ENCODE results near the gene BRIX1. TPM values are rescaled to one million over a fixed set of nuclear protein-coding genes. Genes with fewer than 3 reads are reported as not detected.

The BRIX1 gene, protein sequence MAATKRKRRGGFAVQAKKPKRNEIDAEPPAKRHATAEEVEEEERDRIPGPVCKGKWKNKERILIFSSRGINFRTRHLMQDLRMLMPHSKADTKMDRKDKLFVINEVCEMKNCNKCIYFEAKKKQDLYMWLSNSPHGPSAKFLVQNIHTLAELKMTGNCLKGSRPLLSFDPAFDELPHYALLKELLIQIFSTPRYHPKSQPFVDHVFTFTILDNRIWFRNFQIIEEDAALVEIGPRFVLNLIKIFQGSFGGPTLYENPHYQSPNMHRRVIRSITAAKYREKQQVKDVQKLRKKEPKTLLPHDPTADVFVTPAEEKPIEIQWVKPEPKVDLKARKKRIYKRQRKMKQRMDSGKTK
- total RNA-seq: 15.2 and 21.4 TPM in 2 replicates

GRCh38 chr5:34915139-34915855 lies at the start of gene BRIX1, which contains the start of gene RAD1:
TSS of gene BRIX1 (plus strand) at chr5:34915711. CDS start at chr5:34915739, 28 bp downstream.
TSS of gene RAD1 (minus strand) at chr5:34915504. CDS start at chr5:34914892, 612 bp downstream.

GRCh38 chr5:34929134-34929719 lies 13.7 kb downstream of the BRIX1 start, which contains the start of gene DNAJC21:
TSS of gene DNAJC21 (plus strand) at chr5:34929559. CDS start at chr5:34929820, 261 bp downstream.

Other genes with a start within 250 kb of the BRIX1 start
- gene TTC23L, start 76.5 kb upstream of the BRIX1 start, total RNA-seq: 0.16 and 0.52 TPM in 2 replicates
- 31.7 and 33.4 TPM in 2 replicates for gene RAD1, start 207 bp upstream of the BRIX1 start, total RNA-seq
- gene DNAJC21, start 13.8 kb downstream of the BRIX1 start, total RNA-seq: 41.9 and 42.7 TPM in 2 replicates
- gene AGXT2, start 132.2 kb downstream of the BRIX1 start, total RNA-seq: not detected in 2 replicates